Left ventricle myocardium inferior (tissue), 1 donor: Measurements from ENCODE around the gene KANK2. TPM values are rescaled to one million over a fixed set of nuclear protein-coding genes. Genes with fewer than 3 reads are reported as not detected.
"Not testable (repeated sequence)": the region's sequence is repeated elsewhere in the genome, so short reads cannot be mapped to it uniquely, and the experiment has no call there.

ENCODE experiments used
- DNase-seq: peaks from one replicate; pipeline ENCODE4 v3.0.0-alpha.2; 2020
- H3K27ac ChIP-seq: fragments of 200-600 bp; replicated peaks from 2 replicates; pipeline ENCODE4 v1.8.0; 2021
- H3K27me3 ChIP-seq: fragments of 200-600 bp; 2 replicates; pipeline ENCODE4 v1.8.0; 2021; ENCODE audit warnings: low read depth
- H3K36me3 ChIP-seq: fragments of 200-600 bp; 2 replicates; pipeline ENCODE4 v1.8.0; 2021
- H3K4me1 ChIP-seq: fragments of 200-600 bp; 2 replicates; pipeline ENCODE4 v1.8.0; 2021
- H3K4me3 ChIP-seq: fragments of 200-600 bp; 2 replicates; pipeline ENCODE4 v1.8.0; 2021; ENCODE audit warnings: mild to moderate bottlenecking, moderate library complexity
- H3K9me3 ChIP-seq: fragments of 200-600 bp; replicated peaks from 2 replicates; pipeline ENCODE4 v1.8.0; 2021
- CTCF ChIP-seq: fragments of 200-600 bp; IDR thresholded peaks from 2 replicates; pipeline ENCODE4 v1.8.0; 2021; ENCODE audit warnings: antibody characterized with exemption, mild to moderate bottlenecking, borderline replicate concordance
- intact Hi-C: fragments of 100-400 bp; cut with micrococcal nuclease; formaldehyde crosslinking; loops from one replicate; pipeline ENCODE4 v1.11.0; 2022
- total RNA-seq: library from RNA; stranded (reverse); fragmentation: NEBNext Ultra II Directional; extraction: Animal tissue kit (Norgen Biotek cat#: 25700); gene quantifications from one replicate; pipeline ENCODE4 v1.2.1, GENCODE V29; 2021
- donor health status: DM: no; HTN: yes; CAD: no; lungs with severe emphysema.

Gene KANK2
- total RNA-seq, 1 donor from 2014 or later, result 326 TPM

GRCh38 chr19:11179716-11180297, 17.5 kb downstream of the KANK2 start:
- DNase-seq, result no peak
- Histone ChIP-seq H3K27ac (peak overlapping the region; percentile 66), H3K9me3 (no peaks in the 10 kb centered on the region), H3K36me3 (peaks cover 72% of the 10 kb centered on the region), H3K4me1 (peaks cover 38% of the 10 kb centered on the region), H3K27me3 (no peaks in the 10 kb centered on the region), H3K4me3 (peak overlapping the region; percentile 3)
- intact Hi-C loops, result no loop called here
- no peak for TF ChIP-seq CTCF

GRCh38 chr19:11179145-11179465, 18.2 kb downstream of the KANK2 start:
- H3K27me3 ChIP-seq, H3K9me3 ChIP-seq, intact Hi-C loops, H3K4me3 ChIP-seq, DNase-seq: not testable (repeated sequence)
- peak overlapping the region; percentile 66 for H3K27ac ChIP-seq
- H3K36me3 ChIP-seq, result peaks cover 72% of the 10 kb centered on the region
- H3K4me1 ChIP-seq, result peaks cover 31% of the 10 kb centered on the region

DNA sequence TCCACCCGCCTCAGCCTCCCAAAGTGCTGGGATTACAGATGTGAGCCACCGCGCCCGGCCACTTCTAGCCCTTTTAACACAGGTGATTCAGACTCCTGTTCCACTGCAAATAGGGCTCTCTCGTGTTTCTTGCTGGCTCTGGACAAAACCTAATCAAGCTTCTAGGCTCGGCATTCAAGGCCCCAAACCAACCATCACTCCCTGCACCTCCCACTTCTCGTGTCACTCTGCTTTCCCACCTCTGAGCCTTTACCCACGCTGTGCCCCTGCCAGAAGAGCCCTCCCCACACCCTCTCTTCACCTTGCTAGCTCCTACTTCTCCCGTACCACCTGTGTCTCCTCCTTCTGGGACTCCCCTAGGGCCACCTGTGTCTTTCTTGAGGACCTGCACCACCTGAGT, 19.8 kb downstream of the KANK2 start:
- intact Hi-C loops, result no loop called here
- TF ChIP-seq CTCF, result no peak
- Histone ChIP-seq H3K9me3 (no peaks in the 10 kb centered on the region), H3K27me3 (no peaks in the 10 kb centered on the region), H3K27ac (peak overlapping the region; percentile 66), H3K4me1 (peaks cover 26% of the 10 kb centered on the region), H3K4me3 (no peak overlapping the region), H3K36me3 (peaks cover 72% of the 10 kb centered on the region)
- DNase-seq, result no peak

GRCh38 chr19:11176466-11177193, 20.7 kb downstream of the KANK2 start:
- Histone ChIP-seq H3K4me1 (peaks cover 26% of the 10 kb centered on the region), H3K27me3 (no peaks in the 10 kb centered on the region), H3K36me3 (peaks cover 73% of the 10 kb centered on the region), H3K4me3 (no peak overlapping the region), H3K27ac (no peak overlapping the region), H3K9me3 (no peaks in the 10 kb centered on the region)
- no peak for DNase-seq
- intact Hi-C loops, result no loop called here
- no peak for TF ChIP-seq CTCF

DNA sequence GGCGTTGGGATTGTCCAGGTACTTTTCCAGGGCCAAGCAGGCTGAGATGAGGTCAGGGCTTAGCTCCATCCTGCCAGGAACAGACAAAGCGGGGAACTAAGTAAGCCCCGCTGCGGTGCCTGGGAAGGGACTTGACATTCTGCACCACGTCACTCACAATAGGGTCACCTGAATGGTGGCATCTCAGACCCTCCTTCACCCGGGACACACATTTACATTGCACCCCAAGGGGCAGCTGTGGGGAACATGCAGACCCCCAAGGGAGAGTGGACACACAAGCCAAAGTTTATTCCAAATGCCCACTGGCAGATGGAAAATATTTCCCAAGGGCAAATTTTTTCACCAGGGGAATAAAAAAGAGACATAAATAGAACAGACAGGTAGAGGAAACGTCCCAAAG, 21.4 kb downstream of the KANK2 start:
- H3K4me3 ChIP-seq, result no peak overlapping the region
- H3K4me1 ChIP-seq, result peaks cover 26% of the 10 kb centered on the region
- H3K9me3 ChIP-seq, result no peaks in the 10 kb centered on the region
- H3K36me3 ChIP-seq, result peaks cover 80% of the 10 kb centered on the region
- no peak for DNase-seq
- H3K27ac ChIP-seq, result no peak overlapping the region
- no peaks in the 10 kb centered on the region for H3K27me3 ChIP-seq
- intact Hi-C loops, result no loop called here
- TF ChIP-seq CTCF, result no peak

DNA sequence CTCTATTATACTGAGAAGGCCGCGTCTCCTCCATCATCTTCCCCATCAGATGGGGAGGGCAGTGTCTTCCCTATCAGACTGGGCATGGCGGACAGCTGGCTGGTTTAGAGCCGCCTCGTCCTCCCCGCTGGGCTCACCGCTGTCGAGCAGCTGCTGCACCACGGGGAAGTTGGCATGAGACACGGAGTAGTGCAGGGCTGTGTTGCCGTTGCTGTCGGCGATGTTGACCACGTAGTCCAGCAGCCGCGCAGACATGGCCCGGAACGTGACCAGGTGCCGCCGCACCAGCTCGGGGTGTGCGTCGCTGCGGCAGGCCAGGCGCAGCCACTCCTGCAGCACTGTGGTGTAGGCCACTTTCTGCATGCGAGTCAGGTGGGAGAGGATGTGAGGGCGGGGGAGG, 23.0 kb downstream of the KANK2 start:
- no peak overlapping the region for H3K27ac ChIP-seq
- TF ChIP-seq CTCF, result no peak
- no peaks in the 10 kb centered on the region for H3K27me3 ChIP-seq
- no peaks in the 10 kb centered on the region for H3K9me3 ChIP-seq
- H3K4me3 ChIP-seq, result no peak overlapping the region
- peaks cover 96% of the 10 kb centered on the region for H3K36me3 ChIP-seq
- intact Hi-C loops, result no loop called here
- no peak for DNase-seq
- H3K4me1 ChIP-seq, result peaks cover 23% of the 10 kb centered on the region
